Measurements from ENCODE around the gene OSBPL7.

Gene OSBPL7

DNA sequence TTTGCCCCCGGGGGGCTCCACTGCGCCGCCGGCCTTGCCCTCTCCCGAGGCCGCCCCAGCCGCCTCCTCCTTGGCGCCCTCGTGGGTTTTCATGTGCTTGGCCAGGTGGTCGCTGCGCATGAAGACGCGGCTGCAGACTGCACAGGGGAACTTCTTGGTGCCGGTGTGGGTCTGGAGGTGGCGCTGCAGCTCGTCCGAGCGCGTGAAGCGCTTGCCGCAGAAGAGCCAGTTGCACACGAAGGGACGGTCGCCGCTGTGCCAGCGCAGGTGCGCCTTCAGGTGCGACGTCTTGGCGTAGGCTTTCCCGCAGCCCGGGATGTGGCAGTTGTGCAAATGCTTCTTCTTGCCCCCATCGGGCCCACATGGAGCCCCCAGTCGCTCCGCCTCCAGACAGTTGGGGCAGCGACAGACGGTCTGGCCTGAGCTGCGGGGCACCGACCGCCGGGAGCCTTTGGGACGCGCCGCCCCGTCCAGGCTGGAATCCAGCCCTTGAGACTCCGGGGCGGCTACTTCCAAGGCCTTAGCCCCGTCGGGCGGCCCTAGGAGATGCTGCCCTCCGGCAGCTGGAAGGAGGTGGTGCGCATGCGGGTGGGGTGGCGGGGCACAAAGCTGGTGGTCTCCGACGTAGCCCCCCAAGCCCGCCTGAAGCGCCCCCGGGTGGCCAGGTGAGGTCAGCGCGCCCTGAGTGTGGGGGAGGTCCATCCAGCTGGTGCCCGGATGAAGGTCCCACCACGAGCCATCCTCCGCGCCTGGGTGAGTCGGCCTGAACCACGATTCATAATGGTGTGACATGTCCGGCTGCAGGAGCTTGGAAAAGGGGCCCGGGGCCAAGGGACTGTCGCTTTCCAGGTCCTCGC, 26.0 kb upstream of the OSBPL7 start:
- DNase-seq, result no peak

DNA sequence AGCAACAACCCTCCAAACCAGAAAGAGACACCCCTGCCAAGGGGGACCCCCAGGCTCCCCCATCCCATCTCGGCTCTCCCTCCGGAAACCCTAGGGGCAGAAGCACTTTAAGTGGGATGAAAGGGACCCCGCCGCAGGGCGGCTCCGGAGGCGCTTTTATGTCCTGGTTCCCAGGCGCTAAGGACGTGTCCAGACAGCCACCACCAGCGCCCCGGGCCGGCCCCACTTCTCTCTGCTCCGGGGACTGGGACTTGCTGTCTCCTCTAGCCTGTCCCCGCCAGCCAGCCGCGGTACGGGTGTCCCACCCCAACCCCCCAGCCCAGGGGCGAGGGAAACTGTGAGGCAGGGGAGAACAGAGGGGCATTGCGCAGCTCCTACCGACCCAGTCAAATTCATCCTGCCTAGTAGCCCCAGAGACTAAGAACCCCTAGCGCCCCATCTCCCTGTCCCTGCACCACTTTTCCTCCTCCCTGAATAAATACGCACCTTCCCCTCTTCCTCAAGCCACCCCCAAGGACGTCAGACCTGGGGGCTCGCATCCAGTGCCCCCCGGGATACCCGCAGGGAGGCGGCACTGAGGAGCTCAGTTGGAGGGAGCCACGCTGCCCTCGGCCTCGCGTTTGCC, 25.2 kb upstream of the OSBPL7 start:
- no peak for DNase-seq

DNA sequence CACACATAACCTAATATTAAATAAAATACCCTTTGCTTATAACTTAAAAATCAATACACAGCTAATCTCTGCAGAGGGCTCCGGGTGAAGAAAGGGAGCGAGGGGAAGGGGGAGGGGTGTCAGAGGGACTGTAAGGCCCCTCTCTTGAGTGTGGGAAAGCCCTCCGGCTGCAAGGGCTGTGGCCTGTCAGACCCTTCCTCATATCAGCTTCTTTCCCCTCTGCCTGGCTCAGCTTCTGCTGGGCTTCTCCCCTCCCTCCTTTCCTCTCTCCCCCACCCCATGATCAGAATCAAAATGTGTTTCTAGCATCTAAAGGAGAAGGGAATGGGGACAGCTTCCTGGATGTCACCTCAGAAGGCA, 24.1 kb upstream of the OSBPL7 start:
- DNase-seq, result no peak

DNA sequence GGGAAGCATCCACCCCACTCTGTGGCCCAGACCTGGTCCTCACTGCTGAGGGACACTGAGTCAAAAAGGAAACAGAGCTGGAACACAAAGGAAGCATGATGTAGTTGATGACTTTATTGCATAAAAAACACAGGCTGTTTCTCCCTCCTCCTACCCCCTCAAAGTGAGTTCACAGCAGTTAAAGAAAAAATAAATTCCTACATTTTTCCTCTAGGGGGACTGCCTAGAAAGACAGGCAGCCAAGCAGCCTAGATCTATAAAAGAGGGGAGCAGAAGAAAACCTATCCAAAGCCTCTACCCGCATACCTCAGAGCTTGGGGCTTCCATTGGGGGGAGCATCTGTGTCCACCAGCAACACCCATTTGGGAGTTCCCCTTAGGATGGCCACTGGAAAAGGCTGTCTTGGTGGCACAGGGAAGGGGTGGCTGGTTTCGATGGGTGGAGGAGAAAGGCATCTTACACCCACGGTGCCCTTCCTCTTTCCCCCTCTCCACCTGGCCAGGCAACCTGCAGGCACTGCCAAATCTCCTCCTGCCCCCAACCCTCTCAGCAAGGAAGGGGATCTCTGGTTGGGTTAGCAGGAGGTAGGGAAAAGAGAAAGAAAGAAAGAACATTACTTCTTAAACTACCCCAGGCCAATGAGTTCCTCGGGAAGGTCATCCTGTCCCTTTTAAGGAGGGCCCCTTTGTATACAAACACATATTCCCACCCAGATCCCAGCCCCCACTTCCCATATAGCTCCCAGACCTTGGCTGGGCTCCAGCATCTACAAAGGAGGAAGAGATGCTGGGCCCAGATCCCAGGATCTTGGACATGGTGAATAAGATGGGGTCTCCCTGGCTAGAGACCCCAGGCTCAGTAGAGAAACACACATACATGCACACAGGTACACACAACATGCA, 23.5 kb upstream of the OSBPL7 start:
- peak; percentile 19 for DNase-seq

DNA sequence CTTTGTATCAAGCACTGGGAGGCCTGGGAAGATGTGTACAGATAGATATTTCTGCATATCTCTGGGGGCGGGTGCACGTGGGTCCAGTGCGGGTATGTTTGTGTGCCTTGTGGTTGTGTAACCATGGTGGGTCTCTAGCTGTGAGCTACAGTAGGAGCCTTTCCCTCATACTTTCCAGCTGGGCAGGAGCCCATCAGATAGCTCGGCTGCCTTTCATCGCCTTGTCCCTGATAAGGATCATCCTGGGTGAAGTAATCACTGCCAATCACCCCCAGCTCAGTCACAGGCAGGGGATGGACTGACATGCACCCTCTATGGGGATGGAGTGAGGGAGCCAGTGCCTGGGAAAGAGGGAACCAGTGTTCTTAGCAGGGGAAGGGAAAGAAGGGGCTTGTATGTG, 22.6 kb upstream of the OSBPL7 start:
- DNase-seq, result peak; percentile 14

DNA sequence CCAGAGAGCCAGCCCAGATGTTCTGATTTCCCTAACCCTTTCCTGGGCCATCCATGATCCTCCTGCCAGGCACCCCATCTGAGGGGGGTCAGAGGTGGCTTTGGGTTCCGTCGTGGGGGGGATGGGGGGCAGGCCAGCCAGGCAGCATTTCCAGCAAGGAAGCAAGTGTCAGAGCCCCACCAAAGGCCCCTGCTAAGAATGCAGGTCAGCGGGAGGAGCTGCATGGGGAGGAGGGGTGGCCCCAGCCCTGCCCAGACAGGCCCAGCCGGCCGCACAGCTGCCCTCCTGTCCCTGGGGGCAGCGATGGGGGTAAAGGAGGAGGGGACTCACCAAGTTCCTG, 21.8 kb upstream of the OSBPL7 start:
- no peak for DNase-seq

DNA sequence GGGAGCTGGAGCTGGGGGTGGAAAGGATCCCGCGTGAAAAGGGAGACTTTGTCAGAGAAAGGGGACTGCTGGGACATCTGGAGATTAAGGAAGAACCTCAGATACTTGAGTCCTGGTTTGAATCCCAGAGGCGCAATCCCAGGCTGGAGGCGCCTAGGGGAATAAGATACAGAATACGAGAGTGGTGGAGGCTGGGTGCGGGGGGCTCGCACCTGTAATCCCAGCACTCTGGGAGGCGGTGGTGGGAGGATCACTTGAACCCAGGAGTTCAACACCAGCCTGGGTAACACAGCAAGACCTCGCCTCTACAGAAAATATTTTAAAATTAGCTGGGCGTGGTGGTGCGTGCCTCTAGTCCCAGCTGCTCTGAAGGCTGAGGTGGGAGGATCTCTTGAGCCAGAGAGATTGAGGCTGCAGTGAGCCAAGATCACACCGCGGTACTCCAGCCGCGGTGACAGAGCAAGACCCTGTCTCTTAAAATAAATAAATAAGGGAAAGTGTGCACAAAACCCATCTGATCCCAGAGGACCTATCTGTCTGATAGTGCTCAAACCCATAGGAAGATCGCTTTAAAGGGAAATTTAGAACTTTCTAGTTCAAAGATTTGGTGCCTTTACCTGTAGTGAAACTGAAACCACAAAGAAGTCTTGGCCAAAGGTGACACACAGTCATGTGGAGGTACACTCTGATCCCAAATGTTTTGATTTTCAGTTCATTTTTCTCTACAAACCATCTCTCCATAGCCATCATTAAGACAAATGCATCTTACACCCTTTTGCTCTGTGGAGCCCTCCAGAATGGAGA, 20.1 kb upstream of the OSBPL7 start:
- DNase-seq, result no peak

DNA sequence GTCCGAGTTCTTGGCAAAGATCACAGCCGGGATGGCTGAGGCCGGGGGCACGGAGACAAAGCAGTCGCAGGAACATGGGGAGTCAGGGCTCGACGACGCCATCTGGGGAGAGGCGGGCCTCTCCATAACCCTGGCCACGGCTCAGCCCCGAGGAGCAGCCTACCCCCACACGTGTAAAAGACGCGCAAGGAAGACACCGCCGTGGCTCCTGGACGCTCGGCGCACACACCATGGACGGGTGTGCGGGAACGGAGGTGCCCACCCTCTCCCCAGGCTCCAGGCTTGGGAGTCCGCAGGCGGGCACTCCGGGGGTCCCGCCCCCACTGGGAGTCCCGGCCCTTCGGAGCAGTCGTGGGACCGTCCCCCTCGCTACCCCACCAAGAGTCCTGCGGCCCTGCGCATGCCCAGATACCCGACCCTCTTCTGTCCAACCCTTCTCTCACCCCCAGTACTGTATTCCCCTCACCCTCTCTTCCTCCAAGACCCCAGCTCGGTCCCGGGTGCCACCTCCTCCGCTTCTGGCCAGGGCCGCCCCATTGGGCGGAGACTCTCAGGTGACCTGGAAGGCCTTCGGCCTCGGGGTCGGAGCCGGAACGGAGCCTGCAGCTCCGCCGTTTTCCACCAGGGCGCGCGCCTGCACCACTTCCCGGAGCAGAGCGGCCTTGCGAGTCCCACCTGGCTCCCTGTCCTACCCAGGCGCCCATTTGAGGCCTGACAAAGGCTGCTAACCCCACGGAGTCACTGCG, 19.3 kb upstream of the OSBPL7 start, which contains the start of gene SCRN2:
TSS of gene SCRN2 (minus strand) at position 532 of the 746 bp plus-strand sequence. CDS start at position 102, 430 bp downstream.
- peak; percentile 79 for DNase-seq

DNA sequence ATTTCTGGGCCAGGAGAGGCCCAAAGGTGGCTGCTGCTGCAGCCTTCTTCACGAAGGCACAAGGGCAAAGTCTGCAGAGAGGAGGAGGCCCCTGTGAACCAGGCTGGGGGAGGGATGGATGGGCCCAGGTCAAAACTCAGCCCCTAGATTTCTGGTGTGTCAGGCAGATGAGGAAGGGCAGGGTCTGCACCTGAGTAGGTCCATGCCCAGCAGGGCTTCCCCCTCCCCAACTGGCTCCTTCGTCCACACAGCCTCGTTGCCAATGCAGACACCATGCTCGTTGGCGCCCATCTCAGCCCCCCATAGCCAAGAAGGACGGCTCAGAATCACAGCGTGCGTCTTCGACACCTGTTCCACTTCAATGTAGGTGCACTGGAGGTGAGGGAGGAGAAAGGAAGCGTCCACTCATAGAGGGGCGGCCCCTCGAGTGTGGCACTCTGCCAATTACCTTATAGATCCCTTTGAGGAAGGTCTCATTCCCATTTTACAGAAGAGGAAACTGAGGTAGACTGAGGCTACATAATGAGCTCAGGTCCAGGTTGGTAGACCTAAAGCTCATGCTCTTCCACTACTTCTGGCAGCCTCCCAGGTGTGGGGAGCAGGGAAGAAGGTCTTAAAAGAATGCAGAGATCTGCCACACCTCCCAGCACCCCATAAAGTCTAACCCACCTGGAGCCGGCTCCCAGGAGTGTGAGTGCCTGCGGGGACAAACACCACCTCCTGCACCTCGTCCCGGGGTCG, 18.6 kb upstream of the OSBPL7 start:
- no peak for DNase-seq

DNA sequence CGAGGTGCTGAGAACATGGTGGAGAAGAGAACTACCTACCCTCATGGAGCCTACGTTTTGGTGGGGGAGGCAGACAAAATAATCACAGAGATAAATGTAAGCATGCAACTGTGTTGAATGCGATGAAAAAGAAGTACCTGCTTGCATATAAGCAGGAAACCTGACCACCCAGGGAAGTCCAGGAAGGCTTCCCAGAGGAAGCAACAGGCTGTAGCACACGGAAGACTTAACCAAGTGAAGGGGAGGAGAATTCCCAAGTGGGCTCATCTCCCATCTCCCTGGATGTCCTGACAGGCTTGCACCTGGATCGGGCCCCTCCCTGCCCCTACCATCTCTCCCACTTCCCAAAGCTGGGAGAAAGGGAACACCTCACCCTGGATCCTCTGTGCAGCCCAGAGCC, 17.5 kb upstream of the OSBPL7 start:
- no peak for DNase-seq

DNA sequence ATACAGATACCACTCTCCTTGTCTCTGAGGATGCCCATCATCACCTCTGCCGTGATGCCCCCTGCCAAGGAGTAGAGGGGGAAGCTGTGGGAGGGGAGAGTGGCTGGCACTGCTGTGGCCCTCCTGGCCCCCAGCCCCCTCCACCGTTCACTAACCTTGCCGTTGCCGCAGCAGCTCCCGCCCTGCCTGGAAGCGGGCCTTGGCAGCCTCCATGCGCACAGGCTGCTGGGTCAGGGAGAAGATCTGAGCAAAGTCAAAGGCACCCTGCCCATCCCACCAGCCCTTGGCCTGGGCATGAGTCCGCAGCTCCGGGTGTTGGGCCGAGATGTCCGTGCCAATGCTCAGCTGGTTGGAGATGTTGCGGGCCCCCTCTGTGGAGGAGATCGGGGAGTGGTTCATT, 17.0 kb upstream of the OSBPL7 start:
- no peak for DNase-seq

DNA sequence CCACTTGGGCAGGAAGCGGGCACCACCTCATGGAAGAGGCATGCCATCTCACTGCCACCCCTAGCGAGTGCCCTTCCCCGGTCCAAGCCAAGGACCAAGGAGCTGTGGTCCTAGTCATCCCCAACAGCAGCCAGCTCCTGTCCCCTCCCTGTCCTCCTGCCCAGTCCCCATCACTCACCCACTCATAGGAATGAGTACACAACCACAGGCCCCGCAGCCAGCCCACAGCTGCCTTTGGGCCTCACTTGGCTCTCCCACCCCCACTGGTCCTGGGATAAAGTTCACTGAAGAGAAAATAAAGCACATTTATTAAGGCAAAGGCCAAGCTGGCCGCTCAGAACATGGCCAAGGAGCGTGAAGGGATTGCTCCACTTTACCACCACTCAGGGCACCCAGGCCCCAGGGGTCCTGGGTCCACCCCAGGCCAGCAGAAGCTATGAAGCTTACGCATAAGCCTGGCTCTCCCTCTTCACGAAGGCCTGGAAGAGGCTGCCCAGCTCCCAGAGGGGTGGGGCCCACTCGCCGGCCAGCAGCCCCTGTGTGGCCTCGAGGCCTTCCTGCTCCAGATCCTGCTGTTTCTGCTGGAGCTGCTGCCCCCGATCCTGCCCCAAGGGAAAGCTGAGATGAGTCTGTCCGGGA, 15.9 kb upstream of the OSBPL7 start:
- DNase-seq, result no peak

DNA sequence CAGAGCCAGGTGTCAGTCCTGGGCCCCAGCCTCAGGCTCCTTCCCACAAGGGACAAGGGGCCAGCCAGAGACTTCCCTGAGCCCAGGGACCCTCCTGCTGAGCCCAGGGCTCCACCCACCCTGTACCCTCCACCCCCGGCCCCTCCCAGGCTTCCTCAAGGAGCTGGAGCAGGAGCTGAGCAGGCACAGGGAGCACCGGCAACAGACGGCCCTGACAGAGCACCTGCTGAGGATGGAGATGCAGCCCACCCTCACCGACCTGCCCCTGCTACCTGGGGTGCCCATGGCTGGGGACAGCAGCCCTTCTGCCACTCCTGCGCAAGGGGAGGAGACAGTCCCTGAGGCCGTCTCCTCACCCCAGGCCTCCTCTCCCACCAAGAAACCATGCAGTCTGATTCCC, 15.0 kb upstream of the OSBPL7 start:
- no peak for DNase-seq

DNA sequence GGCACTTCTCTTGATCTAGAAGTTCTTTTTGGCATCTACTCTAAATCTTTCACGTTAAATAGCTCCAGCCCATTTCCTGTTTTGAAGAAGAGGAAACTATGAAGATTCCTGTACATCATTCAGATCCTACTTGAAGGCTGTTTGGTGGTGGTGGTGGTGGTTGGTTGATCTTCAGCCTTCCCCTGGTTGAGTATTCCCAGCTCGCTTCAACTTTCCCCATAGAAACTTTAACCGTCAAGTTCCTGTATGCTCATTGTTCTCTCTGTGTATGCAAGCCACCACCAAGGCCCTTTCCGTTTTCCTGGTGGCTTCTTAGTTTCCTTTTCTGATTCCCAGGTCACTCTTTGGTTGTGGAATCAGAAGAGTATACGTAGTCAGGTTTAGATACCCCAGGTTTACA, 13.2 kb upstream of the OSBPL7 start:
- DNase-seq, result no peak

DNA sequence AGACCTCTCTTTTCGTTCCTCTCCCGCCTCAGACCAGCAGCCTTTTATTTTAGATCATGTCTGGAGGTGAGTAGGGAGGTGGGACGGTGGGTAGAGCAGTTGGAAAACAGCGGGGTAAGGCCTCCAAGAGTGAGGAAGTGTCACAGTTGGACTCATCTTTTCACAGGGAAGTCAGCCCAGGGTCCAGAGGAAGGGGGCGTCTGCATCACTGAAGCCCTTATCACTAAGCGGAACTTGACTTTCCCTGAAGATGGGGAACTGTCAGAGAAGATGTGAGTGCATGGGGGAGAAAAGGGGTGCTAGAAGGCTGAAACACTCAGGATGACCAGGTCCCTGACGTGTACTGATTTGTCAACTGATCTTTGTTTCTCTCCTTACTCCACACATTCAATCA, 10.3 kb upstream of the OSBPL7 start:
- no peak for DNase-seq

DNA sequence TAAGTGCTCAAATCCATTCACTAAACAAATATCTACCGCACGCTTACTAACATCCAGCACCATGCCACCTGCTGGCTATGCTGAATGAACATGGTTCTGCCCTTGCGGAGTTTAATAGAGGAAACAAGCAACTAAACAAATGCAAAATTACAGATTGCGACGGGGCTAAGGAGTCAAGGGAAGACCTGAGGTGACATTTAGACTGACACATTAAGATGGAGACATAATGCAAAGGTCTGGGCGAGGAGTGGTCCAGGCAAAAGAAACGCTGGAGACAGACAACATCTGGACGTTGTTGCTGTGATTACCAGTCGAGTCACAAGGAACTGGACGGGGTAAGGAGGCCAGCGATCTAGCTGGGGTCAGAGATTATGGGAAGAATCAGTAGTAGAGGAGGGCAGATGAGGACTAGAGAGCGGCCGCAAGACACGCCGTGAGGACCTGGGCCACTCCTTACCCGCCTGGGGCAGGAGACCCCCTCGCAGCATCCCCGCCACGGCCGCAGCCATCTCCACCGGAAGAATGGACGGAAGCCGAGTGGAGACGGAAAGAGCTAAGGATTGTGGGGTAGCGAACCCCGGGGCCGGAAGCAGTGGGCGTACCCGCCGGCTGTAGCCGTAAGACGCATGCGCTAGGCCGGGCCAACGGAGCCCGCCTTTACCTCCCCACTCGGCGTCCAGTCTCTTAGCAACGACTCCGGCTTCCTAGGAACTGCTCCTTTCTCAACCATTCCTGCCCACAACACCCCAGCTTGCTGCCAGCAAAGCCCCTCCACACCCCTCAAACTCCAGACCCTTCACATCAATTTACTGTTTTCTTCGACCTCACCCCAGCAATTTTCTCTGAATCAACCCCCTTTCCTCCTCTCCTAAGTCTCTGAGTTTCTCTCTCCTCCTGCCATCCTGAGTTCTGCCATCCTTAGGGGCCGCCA, 9.7 kb upstream of the OSBPL7 start, which contains the start of the genes LRRC46 and MRPL10:
TSS of gene LRRC46 (plus strand) at position 668 of the 931 bp plus-strand sequence. CDS start 320 bp downstream, outside the sequence.
TSS of gene MRPL10 (minus strand) at position 539 of the 931 bp plus-strand sequence. CDS start at position 509, 30 bp downstream.
- DNase-seq, result peak; percentile 92

DNA sequence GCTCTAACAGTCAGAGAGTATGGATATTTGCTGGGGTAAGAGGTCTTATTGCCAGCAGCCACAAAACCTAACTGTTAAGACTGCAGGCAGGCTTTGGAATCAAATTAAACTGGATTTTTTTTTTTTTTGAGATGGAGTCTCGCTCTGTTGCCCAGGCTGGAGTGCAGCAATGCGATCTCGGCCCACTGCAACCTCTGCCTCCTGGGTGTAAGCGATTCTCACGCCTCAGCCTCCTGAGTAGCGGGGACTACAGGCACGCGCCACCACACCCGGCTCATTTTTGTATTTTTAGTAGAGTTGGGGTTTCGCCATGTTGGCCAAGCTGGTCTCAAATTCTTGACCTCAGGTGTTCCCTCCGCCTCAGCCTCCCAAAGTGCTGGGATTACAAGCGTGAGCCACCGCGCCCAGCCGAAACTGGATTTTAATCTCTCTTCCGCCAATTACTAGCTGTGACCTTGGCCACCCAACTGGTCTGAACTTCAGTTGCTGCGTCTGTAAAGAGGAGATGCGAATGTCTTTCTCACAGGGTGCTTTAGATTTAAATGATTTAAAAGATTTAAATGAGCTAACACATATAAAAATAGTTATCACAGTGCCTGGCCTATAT, 8.9 kb upstream of the OSBPL7 start:
- DNase-seq, result no peak

DNA sequence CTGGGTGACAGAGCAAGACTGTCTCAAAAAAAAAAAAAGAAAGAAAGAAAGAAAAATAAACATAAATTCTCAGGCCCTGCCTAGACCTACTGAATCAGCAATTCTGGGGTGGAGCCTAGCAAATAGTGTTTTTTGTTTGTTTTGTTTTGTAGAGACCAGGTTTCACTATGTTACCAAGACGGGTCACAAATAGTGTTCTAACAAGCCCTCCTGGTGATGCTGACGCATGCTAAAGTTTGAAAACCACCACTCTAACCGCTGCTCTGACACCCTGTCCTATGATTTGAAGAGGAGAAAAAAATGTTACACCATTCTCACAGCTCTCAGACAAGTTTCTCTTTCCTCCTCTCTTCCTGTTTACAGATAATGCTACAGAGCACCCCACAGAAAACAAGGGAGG, 8.3 kb upstream of the OSBPL7 start:
- DNase-seq, result no peak

DNA sequence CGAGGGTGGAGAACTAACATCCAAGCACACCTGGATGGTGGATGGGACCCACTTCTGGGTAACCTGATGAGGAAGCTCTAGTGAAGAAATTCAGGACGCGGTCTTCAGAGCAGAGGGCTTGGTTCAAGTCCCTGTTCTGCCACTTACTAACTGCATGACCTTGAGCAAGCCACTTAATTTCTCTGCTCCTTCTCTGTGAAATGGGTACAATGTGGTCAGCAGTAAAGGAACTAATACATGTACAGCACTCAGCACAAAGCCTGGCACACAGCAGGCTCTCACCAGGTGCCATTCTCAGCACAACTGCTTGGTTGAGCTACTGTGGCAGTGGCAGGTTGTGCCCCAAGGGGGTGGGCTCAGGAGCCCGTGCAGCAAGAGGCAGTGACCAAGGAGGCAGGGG, 1.9 kb upstream of the OSBPL7 start:
- DNase-seq, result no peak

All from fibroblast of skin of back (primary cell).